Stimulated activated CD8-positive, alpha-beta memory T cell treated with anti-CD3 and anti-CD28 coated beads, Interleukin-7, amount 100 ng/mL, for 24 hours (primary cell): Measurements from ENCODE around the gene CD84.
"Not testable (repeated sequence)": the region's sequence is repeated elsewhere in the genome, so short reads cannot be mapped to it uniquely, and the experiment has no call there.

ENCODE experiments used
- DNase-seq: peaks from one replicate; pipeline ENCODE4 v3.0.0-alpha.2; 2020; ENCODE audit warnings: low read depth

Gene CD84

DNA sequence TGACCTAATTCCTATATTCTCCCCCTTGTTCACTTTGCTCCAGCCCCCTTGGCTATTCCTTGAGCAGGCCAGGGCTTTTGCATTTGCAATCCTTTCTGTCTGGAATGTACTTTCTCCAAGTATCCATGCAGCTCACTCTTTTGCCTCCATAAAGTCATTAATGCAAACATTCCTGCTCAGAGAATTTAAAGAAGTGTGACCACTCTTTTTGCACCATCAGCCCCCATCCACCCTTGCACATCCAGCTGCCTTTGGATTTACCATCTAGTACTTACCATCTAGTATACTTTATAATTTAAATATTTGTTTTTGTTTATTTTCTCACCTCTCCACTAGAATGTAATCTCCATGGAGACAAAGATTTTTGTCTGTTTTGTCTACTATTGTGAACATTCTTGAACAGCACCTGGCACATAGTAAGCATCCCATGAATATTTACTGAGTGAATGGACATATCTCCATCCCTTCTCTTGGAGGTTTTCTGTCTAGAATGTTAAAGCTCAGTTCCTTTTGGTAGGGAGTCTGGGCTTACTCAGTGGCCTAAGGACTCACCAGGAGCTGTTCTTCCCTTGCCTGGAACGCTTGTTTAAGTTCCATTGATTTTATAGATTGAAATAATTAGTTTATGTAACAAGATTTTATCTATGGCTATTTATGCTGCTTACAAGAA is 78.8 kb downstream of the CD84 start:
- no peak for DNase-seq

DNA sequence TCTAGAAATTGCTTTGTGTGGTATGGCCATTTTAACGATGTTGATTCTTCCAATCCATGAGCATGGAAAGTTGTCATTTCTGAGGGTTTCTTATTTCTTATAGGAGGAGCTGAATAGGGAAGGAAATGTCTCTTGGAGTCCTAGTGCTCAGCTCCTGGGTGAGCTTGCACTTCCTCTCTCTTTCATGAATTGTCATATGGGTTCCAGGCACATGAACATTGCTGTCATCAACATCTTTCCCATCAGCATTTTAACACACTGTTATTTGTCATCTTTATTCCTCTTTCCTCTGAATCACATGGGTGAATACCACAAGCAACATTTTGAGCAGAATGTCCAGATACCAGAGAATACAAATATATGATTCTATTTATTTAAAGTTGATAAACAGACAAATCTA is 79.7 kb downstream of the CD84 start:
- DNase-seq, result no peak

DNA sequence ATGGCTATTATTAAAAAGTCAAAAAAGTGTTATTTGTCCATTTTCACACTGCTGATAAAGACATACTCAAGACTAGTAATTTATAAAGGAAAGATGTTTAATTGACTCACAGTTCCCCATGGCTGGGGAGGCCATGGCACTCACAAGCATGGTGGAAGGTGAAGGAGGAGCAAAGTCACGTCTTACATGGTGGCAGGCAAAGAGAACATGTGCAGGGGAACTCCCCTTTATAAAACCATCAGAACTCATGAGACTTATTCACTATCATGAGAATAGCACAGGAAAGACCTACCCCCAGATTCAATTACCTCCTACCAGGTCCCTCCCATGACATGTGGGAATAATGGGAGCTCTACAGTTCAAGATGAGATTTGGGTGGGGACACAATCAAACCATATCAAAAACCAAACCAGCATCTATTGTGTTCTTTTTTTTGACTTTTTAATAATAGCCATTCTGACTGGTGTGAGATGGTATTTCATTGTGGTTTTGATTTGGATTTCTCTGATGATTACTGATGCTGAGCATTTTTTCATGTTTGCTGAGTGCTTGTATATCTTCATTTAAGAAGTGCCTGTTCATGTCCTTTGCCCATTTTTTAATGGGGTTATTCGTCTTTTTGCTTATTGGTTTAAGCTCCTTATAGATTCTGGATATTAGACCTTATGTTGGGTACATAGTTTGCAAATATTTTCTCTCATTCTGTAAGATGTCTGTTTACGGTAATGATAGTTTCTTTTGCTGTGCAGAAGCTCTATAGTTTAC is 80.8 kb downstream of the CD84 start:
- not testable (repeated sequence) for DNase-seq

DNA sequence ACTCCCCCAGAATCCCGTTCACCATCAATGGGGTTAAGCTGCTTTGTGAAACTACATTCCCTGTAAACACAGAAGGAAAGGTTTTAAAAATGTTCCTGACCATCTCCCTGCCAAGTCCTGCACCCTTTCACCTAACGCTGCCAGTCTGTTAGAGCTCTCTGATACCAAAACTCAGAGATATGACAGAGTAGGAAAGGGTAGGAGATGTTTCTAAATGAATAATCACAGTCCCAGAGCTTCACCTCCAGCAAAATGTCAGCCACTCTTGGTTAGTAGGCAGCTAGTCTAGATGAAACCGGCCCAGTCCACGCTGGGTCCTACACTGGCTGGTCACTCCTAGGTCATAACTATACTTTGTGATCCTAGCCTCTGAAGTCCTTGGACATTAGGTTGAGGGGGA is 83.0 kb downstream of the CD84 start:
- no peak for DNase-seq

DNA sequence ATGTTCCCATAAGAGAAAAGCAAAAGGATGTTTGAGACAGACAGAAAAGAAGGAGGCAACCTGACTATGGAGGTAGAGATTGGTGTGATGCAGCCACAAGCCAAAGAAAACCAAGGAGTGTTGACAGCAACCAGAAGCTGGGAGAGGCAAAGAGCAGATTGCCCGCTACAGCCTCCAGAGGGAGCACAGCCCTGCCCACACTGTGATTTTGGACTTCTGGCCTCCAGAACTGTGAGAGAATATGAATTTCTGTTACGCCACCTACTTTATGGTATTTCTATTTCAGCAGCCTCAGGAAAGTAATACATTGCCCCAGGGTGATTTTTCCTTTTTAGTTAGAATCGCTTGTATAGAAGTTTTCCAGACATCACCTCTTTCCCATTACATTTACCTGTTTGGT is 84.7 kb downstream of the CD84 start:
- DNase-seq, result no peak

DNA sequence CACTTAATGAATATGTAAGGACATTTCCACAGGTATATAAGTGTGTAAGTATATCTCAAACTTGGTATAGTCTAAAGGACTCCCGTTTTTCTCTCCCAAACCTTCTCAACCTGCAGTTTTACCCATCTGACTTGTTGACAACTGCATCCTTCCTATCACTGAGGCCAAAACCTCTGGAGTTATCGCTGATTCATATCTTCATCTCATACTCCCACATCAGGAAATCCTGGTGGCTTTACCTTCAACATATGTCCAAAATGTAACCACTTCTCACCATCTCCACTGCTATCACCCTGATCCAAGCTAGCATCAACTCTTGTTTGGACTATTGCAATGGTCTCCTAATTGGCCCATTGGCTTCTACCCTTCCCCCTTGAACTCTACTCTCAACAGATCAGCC is 86.7 kb downstream of the CD84 start:
- DNase-seq, result no peak

DNA sequence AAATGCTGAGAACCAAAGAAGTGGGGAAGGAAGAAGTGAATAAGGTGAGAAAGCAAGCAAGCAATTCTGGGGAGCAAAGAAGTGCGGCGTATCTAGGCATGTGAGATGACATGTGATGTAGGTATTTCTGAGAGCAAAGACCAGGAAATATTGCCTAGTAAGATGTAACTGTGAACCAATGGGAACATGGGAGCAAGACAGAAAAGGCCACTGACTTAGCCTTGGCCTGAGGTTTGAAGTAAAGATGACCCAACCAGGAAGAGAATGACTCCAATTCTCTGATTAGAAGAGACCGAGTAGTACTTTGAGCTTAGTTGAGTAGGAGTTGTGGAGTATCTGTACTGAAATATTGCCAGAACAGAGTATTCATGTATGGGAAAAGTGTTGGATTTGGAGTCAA is 87.3 kb downstream of the CD84 start:
- no peak for DNase-seq
